Muscle layer of duodenum (tissue), 2 donors: ENCODE measurements around the gene TEX13D.
"Not testable (repeated sequence)": the region's sequence is repeated elsewhere in the genome, so short reads cannot be mapped to it uniquely, and the experiment has no call there.

Experiments
- H3K27ac ChIP-seq: one replicate; pipeline ENCODE4 v1.7.0; 2013; ENCODE audit warnings: mild to moderate bottlenecking, low read length
- H3K27me3 ChIP-seq: one replicate; pipeline ENCODE4 v1.7.0; 2013; ENCODE audit warnings: low read depth, mild to moderate bottlenecking, control low read depth, low read length
- H3K36me3 ChIP-seq, 2 donors: one replicate each; pipeline ENCODE4 v1.7.0; 2013; ENCODE audit warnings: low read length in 2 of 2, control low read depth in 1 of 2, mild to moderate bottlenecking in 1 of 2; ENCODE audit not compliant: insufficient read depth in 2 of 2, control insufficient read depth in 1 of 2
- H3K4me1 ChIP-seq, 2 donors: one replicate each; pipeline ENCODE4 v1.7.0; 2013; ENCODE audit warnings: low read length in 2 of 2, mild to moderate bottlenecking in 2 of 2, control low read depth in 1 of 2, moderate library complexity in 1 of 2; ENCODE audit not compliant: insufficient read depth in 2 of 2, control insufficient read depth in 1 of 2
- H3K4me3 ChIP-seq, 2 donors: one replicate each; pipeline ENCODE4 v1.7.0; 2013; ENCODE audit warnings: low read length in 2 of 2, low read depth in 1 of 2, mild to moderate bottlenecking in 1 of 2
- H3K9me3 ChIP-seq, 2 donors: one replicate each; pipeline ENCODE4 v1.7.0; 2013; ENCODE audit warnings: low read length in 2 of 2, control low read depth in 1 of 2, mild to moderate bottlenecking in 1 of 2; ENCODE audit not compliant: control insufficient read depth in 1 of 2
- donor health status: healthy.

TEX13D gene

DNA sequence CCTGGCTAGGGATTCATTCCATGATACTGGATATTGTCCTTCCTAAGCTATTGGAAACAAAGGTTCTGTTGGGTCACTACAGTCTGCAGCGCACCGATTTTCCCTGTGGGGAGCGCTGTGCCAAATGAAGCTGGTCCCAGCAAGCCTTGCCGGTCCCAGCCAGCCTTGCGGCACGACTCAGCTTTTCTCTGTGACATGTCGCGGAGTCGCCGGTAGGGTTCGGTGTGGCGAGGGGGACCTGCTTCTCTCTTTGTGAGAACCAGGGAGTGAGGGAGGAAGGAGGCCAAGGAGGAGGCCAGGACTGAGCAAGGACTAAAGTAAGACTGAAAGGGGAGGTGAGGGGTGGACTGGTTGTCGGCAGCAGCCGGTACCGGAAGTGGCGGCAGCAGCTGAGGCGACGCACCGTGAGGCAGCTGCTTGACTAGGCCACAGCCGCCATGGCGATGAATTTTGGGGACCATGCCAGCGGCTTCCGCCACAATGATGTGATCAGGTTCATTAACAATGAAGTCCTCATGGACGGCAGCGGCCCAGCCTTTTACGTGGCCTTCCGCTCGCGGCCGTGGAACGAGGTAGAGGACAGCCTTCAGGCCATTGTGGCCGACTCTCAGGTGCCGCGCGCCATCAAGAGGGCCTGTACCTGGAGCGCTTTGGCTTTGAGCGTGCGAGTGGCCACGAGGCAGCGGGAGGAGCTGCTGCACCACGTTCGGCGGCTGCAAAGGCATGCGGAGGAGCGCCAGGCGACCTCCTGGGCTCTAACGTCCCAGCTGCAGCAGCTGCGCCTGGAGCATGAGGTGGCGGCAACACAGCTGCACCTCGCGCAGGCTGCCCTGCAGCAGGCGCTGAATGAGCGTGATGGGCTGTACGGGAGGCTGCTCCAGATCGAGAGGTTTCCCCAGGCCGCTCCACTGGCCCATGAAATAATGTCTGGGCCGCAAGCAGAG, at the start of gene TEX13D:
TEX13D (plus strand) TSS at position 180 of the 944 bp plus-strand sequence; CDS start at position 438, 258 bp downstream.
- Histone ChIP-seq H3K27ac (no peak within 1 kb of the TSS), H3K4me1 (no peaks in the 10 kb centered on the region), H3K27me3 (no peaks in the 10 kb centered on the region), H3K36me3 (no peaks in the 10 kb centered on the region), H3K9me3 (no peaks in the 10 kb centered on the region), H3K4me3 (no peak within 1 kb of the TSS)

DNA sequence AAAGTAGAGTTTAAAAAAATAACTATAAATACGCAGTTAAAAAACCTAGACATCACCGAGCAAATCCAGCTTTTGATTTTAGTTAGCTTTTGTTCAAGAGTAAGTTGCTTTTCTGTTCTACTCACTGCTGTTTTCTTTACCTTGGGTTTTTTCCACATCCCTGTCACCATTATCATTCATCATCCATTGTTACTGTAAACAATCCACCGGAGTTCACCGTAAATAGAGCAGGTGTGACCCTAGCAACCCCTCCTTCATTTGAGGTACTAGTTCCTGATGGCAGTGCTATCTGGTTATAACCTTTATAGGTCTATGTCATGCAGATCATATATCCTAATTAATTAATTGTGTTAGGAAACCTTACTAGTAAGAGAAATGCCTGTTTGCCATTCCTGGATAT, 43.0 kb upstream of the TEX13D start:
- Histone ChIP-seq H3K4me1 (no peaks in the 10 kb centered on the region), H3K36me3 (no peaks in the 10 kb centered on the region), H3K27ac (no peak overlapping the region), H3K27me3 (no peaks in the 10 kb centered on the region), H3K4me3 (no peak overlapping the region), H3K9me3 (no peaks in the 10 kb centered on the region)

DNA sequence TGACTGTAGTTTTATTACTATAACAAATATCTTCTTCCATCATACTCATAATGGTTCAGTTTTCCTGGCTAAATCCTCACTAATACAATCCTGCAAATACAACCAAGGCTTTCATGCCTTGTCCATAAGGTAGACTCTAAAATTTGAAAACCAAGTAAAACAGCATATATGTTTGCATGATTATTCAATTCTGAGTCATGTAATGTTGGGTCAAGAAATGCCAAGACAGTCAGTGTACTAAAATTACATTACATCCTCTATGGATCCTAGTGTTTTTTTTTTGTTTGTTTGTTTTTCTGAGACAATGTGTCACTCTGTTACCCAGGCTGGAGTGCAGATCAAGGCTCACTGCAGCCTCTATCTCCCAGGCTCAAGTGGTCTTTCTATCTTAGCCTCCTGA, 38.6 kb upstream of the TEX13D start:
- H3K36me3 ChIP-seq, result no peaks in the 10 kb centered on the region
- no peaks in the 10 kb centered on the region for H3K4me1 ChIP-seq
- no peaks in the 10 kb centered on the region for H3K9me3 ChIP-seq
- no peak overlapping the region for H3K4me3 ChIP-seq
- H3K27me3 ChIP-seq, result no peaks in the 10 kb centered on the region
- no peak overlapping the region for H3K27ac ChIP-seq

DNA sequence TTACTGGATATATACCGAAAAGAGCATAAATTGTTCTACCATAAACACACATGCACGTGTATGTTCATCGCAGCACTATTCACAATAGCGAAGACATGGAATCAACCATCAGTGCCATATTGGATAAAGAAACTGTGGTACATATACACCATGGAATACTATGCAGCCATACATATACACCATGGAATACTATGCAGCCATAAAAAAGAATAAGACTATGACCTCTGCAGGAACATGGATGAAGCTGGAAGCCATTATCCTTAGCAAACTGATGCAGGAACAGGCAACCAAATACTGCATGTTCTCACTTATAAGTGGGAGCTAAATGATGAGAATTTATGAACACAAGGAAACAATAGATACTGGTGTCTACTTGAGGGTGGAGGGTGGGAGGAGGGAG, 33.1 kb upstream of the TEX13D start:
- not testable (repeated sequence) for H3K36me3 ChIP-seq, H3K9me3 ChIP-seq, H3K4me3 ChIP-seq, H3K4me1 ChIP-seq, H3K27me3 ChIP-seq, H3K27ac ChIP-seq

- H3K27me3 ChIP-seq, result no peaks in the 10 kb centered on the region
- H3K36me3 ChIP-seq, result no peaks in the 10 kb centered on the region
- no peaks in the 10 kb centered on the region for H3K4me1 ChIP-seq
- H3K27ac ChIP-seq, result no peak overlapping the region
- H3K4me3 ChIP-seq, result no peak overlapping the region
- H3K9me3 ChIP-seq, result no peaks in the 10 kb centered on the region
Observed at GRCh38 chrX:124300405-124300804, 32.1 kb upstream of the TEX13D start.

DNA sequence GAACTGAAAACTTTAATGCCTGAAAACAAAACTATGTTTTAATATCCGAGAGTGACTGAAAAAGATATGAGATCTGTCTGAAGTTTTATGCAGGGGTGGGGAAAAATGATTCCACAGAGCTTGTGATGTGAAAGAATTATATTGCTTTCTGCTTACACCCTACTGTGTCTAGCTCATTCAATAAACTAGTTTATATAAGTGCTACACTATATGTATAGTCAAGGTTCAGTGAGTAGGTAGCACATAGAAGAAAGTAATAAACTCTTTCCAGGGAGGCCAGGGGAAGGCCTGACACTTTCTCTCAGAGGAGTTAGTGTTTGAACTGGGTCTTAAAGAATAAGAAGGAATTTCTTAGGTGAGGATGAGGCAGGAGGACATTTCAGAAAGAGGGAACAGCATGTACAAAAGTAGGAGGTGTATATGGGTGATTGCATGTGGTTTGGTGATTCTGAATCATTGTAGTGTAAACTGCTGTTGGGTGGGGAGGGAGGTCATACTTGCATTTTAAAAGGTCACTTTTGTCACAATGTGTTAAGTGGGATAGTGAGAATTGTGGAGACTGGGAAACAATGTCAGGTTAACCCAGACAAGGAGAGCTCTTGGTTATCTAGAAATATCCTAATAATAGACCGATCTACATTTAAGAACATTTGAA, 25.1 kb upstream of the TEX13D start:
- H3K27me3 ChIP-seq, result no peaks in the 10 kb centered on the region
- no peaks in the 10 kb centered on the region for H3K9me3 ChIP-seq
- no peaks in the 10 kb centered on the region for H3K4me1 ChIP-seq
- H3K36me3 ChIP-seq, result no peaks in the 10 kb centered on the region
- no peak overlapping the region for H3K4me3 ChIP-seq
- no peak overlapping the region for H3K27ac ChIP-seq

DNA sequence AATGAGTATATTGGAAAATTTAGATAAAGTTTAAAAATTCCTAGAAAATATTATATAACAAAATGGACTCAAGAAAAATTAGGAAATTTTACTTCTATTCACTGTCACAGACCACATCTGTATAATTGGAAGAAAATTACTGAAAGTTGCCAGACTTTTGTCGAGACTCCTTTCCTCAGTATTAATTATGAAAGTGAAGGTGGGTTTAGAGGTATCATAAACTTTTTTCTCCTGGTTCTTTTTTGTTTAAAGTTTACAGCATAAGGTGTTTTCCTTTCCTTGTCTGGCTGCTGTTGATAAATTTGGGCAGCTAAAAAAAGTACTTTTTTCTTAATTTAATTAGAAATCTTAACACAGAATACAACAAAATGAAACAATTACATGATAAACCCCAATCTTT, 6.7 kb upstream of the TEX13D start:
- Histone ChIP-seq H3K27ac (no peak overlapping the region), H3K9me3 (no peaks in the 10 kb centered on the region), H3K36me3 (no peaks in the 10 kb centered on the region), H3K4me1 (no peaks in the 10 kb centered on the region), H3K4me3 (no peak overlapping the region), H3K27me3 (no peaks in the 10 kb centered on the region)

DNA sequence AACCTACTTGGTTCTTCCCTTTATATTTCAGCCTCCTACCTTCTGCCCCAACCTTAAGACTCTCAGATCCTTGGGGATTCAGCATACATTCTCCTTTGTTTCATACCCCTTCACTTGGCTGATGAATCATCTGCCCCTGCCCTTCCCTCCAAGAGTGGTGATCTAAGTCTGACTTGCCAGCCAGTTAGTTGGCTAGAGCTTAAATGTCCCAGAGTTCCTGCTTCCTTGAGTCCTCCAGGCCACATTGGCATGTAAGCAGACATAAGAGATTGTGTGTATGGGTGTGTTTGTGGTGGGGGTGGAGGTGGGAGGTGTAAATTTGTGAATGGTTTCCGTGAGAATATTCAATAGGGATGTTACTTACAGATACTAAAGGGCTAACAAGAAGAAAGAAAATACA, 3.7 kb upstream of the TEX13D start:
- Histone ChIP-seq H3K36me3 (no peaks in the 10 kb centered on the region), H3K4me3 (no peak overlapping the region), H3K27ac (no peak overlapping the region), H3K27me3 (no peaks in the 10 kb centered on the region), H3K4me1 (no peaks in the 10 kb centered on the region), H3K9me3 (no peaks in the 10 kb centered on the region)

- Histone ChIP-seq H3K4me3 (no peak overlapping the region), H3K4me1 (no peaks in the 10 kb centered on the region), H3K36me3 (no peaks in the 10 kb centered on the region), H3K27ac (no peak overlapping the region), H3K27me3 (no peaks in the 10 kb centered on the region), H3K9me3 (no peaks in the 10 kb centered on the region)
Observed at GRCh38 chrX:124333862-124334261, 1.4 kb downstream of the TEX13D start.

DNA sequence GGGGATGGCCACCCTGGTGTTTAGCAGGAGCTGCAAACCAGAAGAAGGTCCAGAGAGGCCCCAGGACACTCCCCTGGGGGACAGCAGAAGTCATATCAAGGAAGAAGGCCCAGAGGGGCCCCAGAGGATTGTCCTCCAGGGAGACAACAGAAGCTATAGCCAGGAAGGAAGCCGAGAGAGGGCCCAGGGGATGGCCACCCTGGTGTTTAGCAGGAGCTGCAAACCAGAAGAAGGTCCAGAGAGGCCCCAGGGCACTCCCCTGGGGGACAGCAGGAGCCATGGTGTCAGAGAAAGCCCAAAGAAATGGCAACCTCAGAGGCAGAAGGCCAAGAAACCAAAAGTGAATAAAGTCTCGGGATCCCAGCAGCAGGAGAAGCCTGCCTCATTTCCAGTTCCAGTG, 2.1 kb downstream of the TEX13D start:
- not testable (repeated sequence) for H3K9me3 ChIP-seq, H3K4me3 ChIP-seq, H3K4me1 ChIP-seq, H3K27ac ChIP-seq, H3K36me3 ChIP-seq, H3K27me3 ChIP-seq

- Histone ChIP-seq H3K4me1 (no peaks in the 10 kb centered on the region), H3K27me3 (no peaks in the 10 kb centered on the region), H3K27ac (no peak overlapping the region), H3K36me3 (no peaks in the 10 kb centered on the region), H3K4me3 (no peak overlapping the region), H3K9me3 (no peaks in the 10 kb centered on the region)
Observed at GRCh38 chrX:124335598-124335997, 3.1 kb downstream of the TEX13D start.
